Colonic mucosa (tissue), 4 donors: Measurements from ENCODE around the gene MSL3. TPM values are rescaled to one million over a fixed set of nuclear protein-coding genes. Genes with fewer than 3 reads are reported as not detected.

Experiments used
- DNase-seq: peaks from one replicate; pipeline ENCODE4 v3.0.0-alpha.2; 2020
- H3K27ac ChIP-seq: fragments of 200-600 bp; one replicate; pipeline ENCODE4 v1.8.0; 2021
- H3K27me3 ChIP-seq: fragments of 200-600 bp; one replicate; pipeline ENCODE4 v1.8.0; 2021
- H3K36me3 ChIP-seq: fragments of 200-600 bp; one replicate; pipeline ENCODE4 v1.8.0; 2021
- H3K4me1 ChIP-seq: fragments of 200-600 bp; one replicate; pipeline ENCODE4 v1.8.0; 2021; ENCODE audit warnings: mild to moderate bottlenecking
- H3K4me3 ChIP-seq: fragments of 200-600 bp; one replicate; pipeline ENCODE4 v1.8.0; 2021
- H3K9ac ChIP-seq, 2 donors: one replicate each; pipeline ENCODE4 v1.7.0; 2013; ENCODE audit warnings: control low read depth in 2 of 2, low read depth in 2 of 2, low read length in 2 of 2
- H3K9me3 ChIP-seq: fragments of 200-600 bp; one replicate; pipeline ENCODE4 v1.8.0; 2021
- CTCF ChIP-seq: fragments of 200-600 bp; IDR thresholded peaks from one replicate; pipeline ENCODE4 v1.8.0; 2022; ENCODE audit warnings: antibody characterized with exemption, mild to moderate bottlenecking
- intact Hi-C: fragments of 100-400 bp; cut with DNase I; formaldehyde crosslinking; loops from one replicate; pipeline ENCODE4 v1.14.1; 2022
- total RNA-seq, 2 donors: library from RNA; stranded (reverse); fragmentation: NEBNext Ultra II Directional in 1 of 2; extraction: Animal tissue kit (Norgen Biotek cat#: 25700) in 1 of 2; gene quantifications; one replicate each; pipeline ENCODE4 v1.2.1, GENCODE V29; 2021
- donor health status: healthy.
- donor health status: DM: no; HTN: no; CAD: no.
- donor health status: DM: no; HTN: no; CAD: no.

MSL3 gene
- total RNA-seq, result 10 to 100 TPM; 15.3 to 16.5 TPM

- Histone ChIP-seq H3K9me3 (no peaks in the 10 kb centered on the region), H3K9ac (peak within 1 kb of the TSS; percentile 57 to 73), H3K4me1 (no peaks in the 10 kb centered on the region), H3K4me3 (peak within 1 kb of the TSS; percentile 64), H3K27ac (peak within 1 kb of the TSS; percentile 72), H3K27me3 (no peaks in the 10 kb centered on the region), H3K36me3 (no peaks in the 10 kb centered on the region)
- TF ChIP-seq CTCF, result no peak
- intact Hi-C loops, result no loop called here
- DNase-seq, result peak; percentile 34
Observed at GRCh38 chrX:11757719-11758399, at the start of gene MSL3. TSS of gene MSL3 (plus strand) at chrX:11758237. CDS start at chrX:11758264, 27 bp downstream.

- H3K4me3 ChIP-seq, result no peak overlapping the region
- no peak overlapping the region for H3K27ac ChIP-seq
- DNase-seq, result no peak
- intact Hi-C loops, result no loop called here
- H3K9me3 ChIP-seq, result no peaks in the 10 kb centered on the region
- TF ChIP-seq CTCF, result no peak
- H3K9ac ChIP-seq, result no peak overlapping the region
- H3K4me1 ChIP-seq, result no peaks in the 10 kb centered on the region
- no peaks in the 10 kb centered on the region for H3K27me3 ChIP-seq
- H3K36me3 ChIP-seq, result no peaks in the 10 kb centered on the region
Observed at GRCh38 chrX:11722304-11722703, 35.7 kb upstream of the MSL3 start.

- Histone ChIP-seq H3K36me3 (no peaks in the 10 kb centered on the region), H3K9ac (no peak overlapping the region), H3K27ac (no peak overlapping the region), H3K9me3 (no peaks in the 10 kb centered on the region), H3K27me3 (no peaks in the 10 kb centered on the region), H3K4me3 (no peak overlapping the region), H3K4me1 (no peaks in the 10 kb centered on the region)
- peak; percentile 71 for TF ChIP-seq CTCF
- intact Hi-C loops, result no loop called here
- no peak for DNase-seq
Observed at GRCh38 chrX:11724122-11725017, 33.7 kb upstream of the MSL3 start.

GRCh38 chrX:11725631-11726442, 32.2 kb upstream of the MSL3 start:
- Histone ChIP-seq H3K9me3 (no peaks in the 10 kb centered on the region), H3K4me1 (no peaks in the 10 kb centered on the region), H3K27me3 (no peaks in the 10 kb centered on the region), H3K36me3 (no peaks in the 10 kb centered on the region), H3K27ac (no peak overlapping the region), H3K9ac (no peak overlapping the region), H3K4me3 (no peak overlapping the region)
- DNase-seq, result no peak
- intact Hi-C loops, result no loop called here
- no peak for TF ChIP-seq CTCF

- no peaks in the 10 kb centered on the region for H3K27me3 ChIP-seq
- intact Hi-C loops, result no loop called here
- no peak overlapping the region for H3K4me3 ChIP-seq
- no peaks in the 10 kb centered on the region for H3K36me3 ChIP-seq
- H3K9me3 ChIP-seq, result no peaks in the 10 kb centered on the region
- no peak for TF ChIP-seq CTCF
- no peak for DNase-seq
- no peak overlapping the region for H3K9ac ChIP-seq
- H3K4me1 ChIP-seq, result no peaks in the 10 kb centered on the region
- H3K27ac ChIP-seq, result no peak overlapping the region
Observed at GRCh38 chrX:11728556-11728955, 29.5 kb upstream of the MSL3 start.
